ENCODE measurements around the gene COMMD1. TPM values are rescaled to one million over a fixed set of nuclear protein-coding genes. Genes with fewer than 3 reads are reported as not detected.
"Not testable (repeated sequence)": the region's sequence is repeated elsewhere in the genome, so short reads cannot be mapped to it uniquely, and the experiment has no call there.

The COMMD1 gene
- total RNA-seq, 1 donor from 2014 or later, result 26.6 TPM

GRCh38 chr2:61950571-61951315 lies 45.3 kb downstream of the COMMD1 start:
- Histone ChIP-seq H3K4me3 (no peak overlapping the region), H3K27me3 (ENCODE audit: low read depth) (no peaks in the 10 kb centered on the region), H3K36me3 (no peaks in the 10 kb centered on the region), H3K9me3 (no peaks in the 10 kb centered on the region), H3K27ac (no peak overlapping the region), H3K4me1 (no peaks in the 10 kb centered on the region)
- intact Hi-C loops (cut with DNase I), result no loop called here
- DNase-seq (no peak), ATAC-seq (no peak)
- TF ChIP-seq CTCF (IDR thresholded peaks at IDR 0.05), result no peak

- no peaks in the 10 kb centered on the region for H3K4me1 ChIP-seq
- no peak overlapping the region for H3K27ac ChIP-seq
- H3K27me3 ChIP-seq (ENCODE audit: low read depth), result no peaks in the 10 kb centered on the region
- no peaks in the 10 kb centered on the region for H3K9me3 ChIP-seq
- intact Hi-C loops (cut with DNase I), result no loop called here
- H3K4me3 ChIP-seq, result no peak overlapping the region
- ATAC-seq, result no peak
- DNase-seq, result no peak
- no peaks in the 10 kb centered on the region for H3K36me3 ChIP-seq
- TF ChIP-seq CTCF (IDR thresholded peaks at IDR 0.05), result no peak
Observed at GRCh38 chr2:61951881-61952280, 46.4 kb downstream of the COMMD1 start.

GRCh38 chr2:61952288-61952687 lies 46.8 kb downstream of the COMMD1 start:
- intact Hi-C loops (cut with DNase I), result no loop called here
- DNase-seq (no peak), ATAC-seq (no peak)
- Histone ChIP-seq H3K36me3 (no peaks in the 10 kb centered on the region), H3K4me3 (no peak overlapping the region), H3K4me1 (no peaks in the 10 kb centered on the region), H3K27me3 (ENCODE audit: low read depth) (no peaks in the 10 kb centered on the region), H3K9me3 (no peaks in the 10 kb centered on the region), H3K27ac (no peak overlapping the region)
- no peak for TF ChIP-seq CTCF (IDR thresholded peaks at IDR 0.05)

GRCh38 chr2:61954856-61955255 lies 49.4 kb downstream of the COMMD1 start:
- intact Hi-C loops (cut with DNase I); H3K4me3 ChIP-seq; H3K9me3 ChIP-seq; ATAC-seq; DNase-seq; H3K27ac ChIP-seq; H3K36me3 ChIP-seq; H3K27me3 ChIP-seq (ENCODE audit: low read depth); H3K4me1 ChIP-seq: not testable (repeated sequence)

- no peaks in the 10 kb centered on the region for H3K36me3 ChIP-seq
- DNase-seq, result no peak
- no peaks in the 10 kb centered on the region for H3K27me3 ChIP-seq (ENCODE audit: low read depth)
- no peak overlapping the region for H3K27ac ChIP-seq
- H3K4me3 ChIP-seq, result no peak overlapping the region
- intact Hi-C loops (cut with DNase I), result no loop called here
- no peak for TF ChIP-seq CTCF (IDR thresholded peaks at IDR 0.05)
- no peaks in the 10 kb centered on the region for H3K9me3 ChIP-seq
- H3K4me1 ChIP-seq, result no peaks in the 10 kb centered on the region
- ATAC-seq, result no peak
Observed at GRCh38 chr2:61959381-61960293, 54.2 kb downstream of the COMMD1 start.
